HEK293 (cell line): ENCODE results near the gene CADPS.

ENCODE experiments used
- CTCF ChIA-PET: fragments of 350-600 bp; formaldehyde crosslinking; extraction: SDS; loops from one replicate; lab custom pipeline; 2021; ENCODE audit warnings: antibody characterized with exemption; lab: Yijun Ruan, JAX
- POLR2A ChIA-PET: fragments of 300-600 bp; formaldehyde crosslinking; extraction: SDS; loops from one replicate; lab custom pipeline; 2020; ENCODE audit warnings: antibody characterized with exemption, inconsistent platforms; lab: Yijun Ruan, JAX
- H3K27ac ChIP-seq: fragments of 200-500 bp; sonication (Bioruptor generic); 2 replicates; pipeline ENCODE4 v1.5.1; 2014; ENCODE audit warnings: low read depth, low read length, control low read depth, inconsistent platforms; ENCODE audit errors: extremely low read depth
- H3K36me3 ChIP-seq, 2 experiments: fragments of 200-500 bp in 1 of 2; sonication (Bioruptor generic) in 1 of 2; 1 replicate in 1 of 2; 2 replicates in 1 of 2; pipeline ENCODE4 v1.5.1; 2014 to 2017; ENCODE audit warnings: inconsistent platforms in 2 of 2, low read length in 2 of 2; ENCODE audit not compliant: control insufficient read depth in 2 of 2, insufficient read depth in 1 of 2
- H3K4me1 ChIP-seq: fragments of 200-500 bp; sonication (Bioruptor generic); 2 replicates; pipeline ENCODE4 v1.5.1; 2014; ENCODE audit warnings: mild to moderate bottlenecking, low read length, inconsistent platforms; ENCODE audit not compliant: control insufficient read depth, insufficient read depth
- H3K4me3 ChIP-seq: 2 replicates; pipeline ENCODE4 v1.5.1; 2011; ENCODE audit warnings: low read depth, mild to moderate bottlenecking, control low read depth, low read length, moderate library complexity
- H3K9me3 ChIP-seq: fragments of 200-500 bp; sonication (Bioruptor generic); 2 replicates; pipeline ENCODE4 v1.5.1; 2014; ENCODE audit warnings: low read depth, low read length, inconsistent platforms; ENCODE audit not compliant: control insufficient read depth, insufficient read depth
- KLF10 ChIP-seq: fragments of 450-650 bp; IDR thresholded peaks from 2 replicates; pipeline ENCODE4 v1.5.1; 2018; ENCODE audit warnings: missing biosample characterization, mild to moderate bottlenecking, missing genetic modification characterization
- KLF16 ChIP-seq: fragments of 450-650 bp; formaldehyde crosslinking; IDR thresholded peaks from 2 replicates; pipeline ENCODE4 v1.5.1; 2017; ENCODE audit warnings: missing biosample characterization, missing genetic modification characterization
- KLF9 ChIP-seq: fragments of 450-650 bp; formaldehyde crosslinking; IDR thresholded peaks from 2 replicates; pipeline ENCODE4 v1.5.1; 2016; ENCODE audit warnings: missing biosample characterization, missing genetic modification characterization, low read depth
- PRDM1 ChIP-seq: fragments of 450-650 bp; formaldehyde crosslinking; IDR thresholded peaks from 2 replicates; pipeline ENCODE4; 2016; ENCODE audit warnings: missing biosample characterization, missing genetic modification characterization
- SCRT2 ChIP-seq: fragments of 450-650 bp; formaldehyde crosslinking; IDR thresholded peaks from 2 replicates; pipeline ENCODE4 v1.5.1; 2016; ENCODE audit warnings: missing biosample characterization, missing genetic modification characterization
- SP2 ChIP-seq: fragments of 450-650 bp; formaldehyde crosslinking; IDR thresholded peaks from 2 replicates; pipeline ENCODE4 v1.5.1; 2016; ENCODE audit warnings: missing biosample characterization, missing genetic modification characterization
- ZBTB20 ChIP-seq: fragments of 450-650 bp; formaldehyde crosslinking; IDR thresholded peaks from 2 replicates; pipeline ENCODE4 v1.5.1; 2016; ENCODE audit warnings: missing biosample characterization, missing genetic modification characterization
- ZFP3 ChIP-seq: fragments of 450-650 bp; formaldehyde crosslinking; IDR thresholded peaks from 2 replicates; pipeline ENCODE4 v1.5.1; 2016; ENCODE audit warnings: low read depth, missing biosample characterization, missing genetic modification characterization
- ZIC2 ChIP-seq: fragments of 450-650 bp; formaldehyde crosslinking; IDR thresholded peaks from 2 replicates; pipeline ENCODE4 v1.5.1; 2016; ENCODE audit warnings: missing biosample characterization, missing genetic modification characterization
- ZNF140 ChIP-seq: fragments of 450-650 bp; formaldehyde crosslinking; IDR thresholded peaks from 2 replicates; pipeline ENCODE4 v1.5.1; 2016; ENCODE audit warnings: missing biosample characterization, missing genetic modification characterization
- ZNF155 ChIP-seq: fragments of 450-650 bp; formaldehyde crosslinking; IDR thresholded peaks from 2 replicates; pipeline ENCODE4 v1.5.1; 2016; ENCODE audit warnings: missing biosample characterization, missing genetic modification characterization
- ZNF169 ChIP-seq: fragments of 450-650 bp; formaldehyde crosslinking; IDR thresholded peaks from 2 replicates; pipeline ENCODE4 v1.5.1; 2016; ENCODE audit warnings: missing biosample characterization, missing genetic modification characterization
- ZNF223 ChIP-seq: fragments of 450-650 bp; formaldehyde crosslinking; IDR thresholded peaks from 2 replicates; pipeline ENCODE4 v1.5.1; 2016; ENCODE audit warnings: missing biosample characterization, missing genetic modification characterization
- ZNF24 ChIP-seq: fragments of 450-650 bp; formaldehyde crosslinking; IDR thresholded peaks from 2 replicates; pipeline ENCODE4 v1.5.1; 2016; ENCODE audit warnings: missing biosample characterization, missing genetic modification characterization
- ZNF335 ChIP-seq: fragments of 450-650 bp; formaldehyde crosslinking; conservative IDR thresholded peaks from 2 replicates; pipeline ENCODE4 v1.5.1; 2016; ENCODE audit warnings: missing biosample characterization, missing genetic modification characterization
- ZNF391 ChIP-seq: fragments of 450-650 bp; formaldehyde crosslinking; IDR thresholded peaks from 2 replicates; pipeline ENCODE4 v1.5.1; 2016; ENCODE audit warnings: low read depth, missing biosample characterization, missing genetic modification characterization, borderline replicate concordance
- ZNF404 ChIP-seq: fragments of 450-650 bp; formaldehyde crosslinking; IDR thresholded peaks from 2 replicates; pipeline ENCODE4 v1.5.1; 2017; ENCODE audit warnings: missing biosample characterization, missing genetic modification characterization
- ZNF501 ChIP-seq: fragments of 450-650 bp; formaldehyde crosslinking; IDR thresholded peaks from 2 replicates; pipeline ENCODE4 v1.5.1; 2016; ENCODE audit warnings: missing biosample characterization, missing genetic modification characterization
- ZNF571 ChIP-seq: fragments of 450-650 bp; formaldehyde crosslinking; IDR thresholded peaks from 2 replicates; pipeline ENCODE4 v1.5.0; 2017; ENCODE audit warnings: missing biosample characterization, missing genetic modification characterization
- ZNF624 ChIP-seq: fragments of 450-650 bp; formaldehyde crosslinking; IDR thresholded peaks from 2 replicates; pipeline ENCODE4 v1.5.1; 2017; ENCODE audit warnings: missing biosample characterization, missing genetic modification characterization
- ZNF626 ChIP-seq: fragments of 450-650 bp; sonication (Bioruptor Pico); formaldehyde crosslinking; IDR thresholded peaks from 2 replicates; pipeline ENCODE4 v1.5.1; 2018; ENCODE audit warnings: missing biosample characterization, missing genetic modification characterization, inconsistent platforms
- ZNF707 ChIP-seq: fragments of 450-650 bp; formaldehyde crosslinking; IDR thresholded peaks from 2 replicates; pipeline ENCODE4 v1.5.1; 2016; ENCODE audit warnings: missing biosample characterization, missing genetic modification characterization
- ZNF777 ChIP-seq: fragments of 450-650 bp; formaldehyde crosslinking; IDR thresholded peaks from 2 replicates; pipeline ENCODE4 v1.5.1; 2017; ENCODE audit warnings: missing biosample characterization, missing genetic modification characterization, borderline replicate concordance
- ZNF830 ChIP-seq: fragments of 450-650 bp; IDR thresholded peaks from 2 replicates; pipeline ENCODE4 v1.5.0; 2018; ENCODE audit warnings: missing biosample characterization, missing genetic modification characterization, low read depth, mild to moderate bottlenecking, moderate library complexity
- ZNF843 ChIP-seq: fragments of 450-650 bp; formaldehyde crosslinking; IDR thresholded peaks from 2 replicates; pipeline ENCODE4 v1.5.1; 2016; ENCODE audit warnings: missing biosample characterization, missing genetic modification characterization
- TF ChIP-seq, protein P1 (sequence below): fragments of 450-650 bp; formaldehyde crosslinking; IDR thresholded peaks from 2 replicates; pipeline ENCODE4 v1.5.1; 2016; ENCODE audit warnings: missing biosample characterization, missing genetic modification characterization
- TF ChIP-seq, protein P2 (sequence below): fragments of 450-650 bp; formaldehyde crosslinking; IDR thresholded peaks from 2 replicates; pipeline ENCODE4 v1.5.1; 2017; ENCODE audit warnings: missing biosample characterization, missing genetic modification characterization
- TF ChIP-seq, protein P3 (sequence below): fragments of 450-650 bp; IDR thresholded peaks from 2 replicates; pipeline ENCODE4 v1.5.1; 2018; ENCODE audit warnings: missing biosample characterization, missing genetic modification characterization
- TF ChIP-seq, protein P4 (sequence below): fragments of 450-650 bp; formaldehyde crosslinking; IDR thresholded peaks from 2 replicates; pipeline ENCODE4 v1.5.1; 2016; ENCODE audit warnings: missing biosample characterization, missing genetic modification characterization, low read depth

CADPS gene

DNA sequence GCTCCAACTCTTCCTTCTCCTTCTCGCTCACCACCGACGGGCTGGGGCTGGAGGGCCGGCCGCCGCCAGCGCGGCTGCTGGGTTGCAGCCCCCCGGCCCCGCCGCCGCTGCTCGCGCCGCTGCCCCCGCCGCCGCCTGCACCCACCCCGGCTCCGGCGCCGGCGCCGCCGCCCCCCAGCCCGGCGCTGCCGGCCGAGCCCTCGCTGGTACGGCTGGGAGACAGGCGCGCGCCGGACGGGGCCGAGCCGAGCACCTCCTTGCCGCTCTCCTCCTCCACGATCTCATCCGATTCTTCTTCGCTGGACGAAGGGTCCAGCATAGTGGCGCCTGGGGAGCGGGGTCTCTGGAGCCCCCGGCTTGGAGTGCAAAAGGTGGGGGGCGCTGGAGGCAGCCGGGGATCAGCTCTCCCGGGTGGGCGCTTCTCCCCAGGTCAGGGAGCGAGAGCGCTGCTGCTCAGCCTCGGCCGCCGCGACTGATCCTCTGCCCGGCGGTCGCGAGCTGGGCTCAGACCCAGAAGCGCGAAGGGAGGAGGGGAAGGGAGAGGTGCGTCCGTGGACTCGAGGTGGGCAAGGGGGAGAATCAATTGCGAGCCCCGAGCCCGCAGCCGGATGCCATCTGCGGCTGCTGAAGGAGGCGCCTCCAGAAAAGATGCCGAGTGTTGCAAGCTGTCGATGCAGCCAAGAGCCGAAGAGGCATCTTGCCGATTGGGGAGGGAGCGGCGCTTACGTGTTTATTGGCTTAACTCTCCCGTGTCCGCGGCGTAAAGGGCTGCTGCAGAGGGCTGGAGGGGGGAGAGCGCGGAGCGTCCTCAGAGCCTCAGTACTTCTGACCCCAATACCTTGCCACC is at the start of gene CADPS:
Gene CADPS (minus strand): TSS at position 706 of the 847 bp plus-strand sequence. CDS start 387 bp downstream, at position 319.
- ChIA-PET CTCF (no interaction called here), POLR2A (no interaction called here)
- Histone ChIP-seq H3K36me3 (no peaks in the 10 kb centered on the region), H3K4me3 (peak within 1 kb of the TSS; percentile 28), H3K27ac (no peak within 1 kb of the TSS), H3K9me3 (no peaks in the 10 kb centered on the region), H3K4me1 (no peaks in the 10 kb centered on the region)
- TF ChIP-seq ZNF169 (tag by site-specific recombination) (no peak), ZNF404 (tag by site-specific recombination) (no peak), ZNF140 (tag by site-specific recombination) (no peak), ZNF571 (no peak), ZNF707 (no peak), KLF9 (no peak), KLF16 (tag by site-specific recombination) (no peak), ZBTB20 (tag by site-specific recombination) (no peak), ZNF624 (no peak), ZNF843 (no peak), PRDM1 (tag by site-specific recombination) (no peak), SCRT2 (tag by site-specific recombination) (no peak), ZNF830 (no peak)
- TF ChIP-seq, protein P1, sequence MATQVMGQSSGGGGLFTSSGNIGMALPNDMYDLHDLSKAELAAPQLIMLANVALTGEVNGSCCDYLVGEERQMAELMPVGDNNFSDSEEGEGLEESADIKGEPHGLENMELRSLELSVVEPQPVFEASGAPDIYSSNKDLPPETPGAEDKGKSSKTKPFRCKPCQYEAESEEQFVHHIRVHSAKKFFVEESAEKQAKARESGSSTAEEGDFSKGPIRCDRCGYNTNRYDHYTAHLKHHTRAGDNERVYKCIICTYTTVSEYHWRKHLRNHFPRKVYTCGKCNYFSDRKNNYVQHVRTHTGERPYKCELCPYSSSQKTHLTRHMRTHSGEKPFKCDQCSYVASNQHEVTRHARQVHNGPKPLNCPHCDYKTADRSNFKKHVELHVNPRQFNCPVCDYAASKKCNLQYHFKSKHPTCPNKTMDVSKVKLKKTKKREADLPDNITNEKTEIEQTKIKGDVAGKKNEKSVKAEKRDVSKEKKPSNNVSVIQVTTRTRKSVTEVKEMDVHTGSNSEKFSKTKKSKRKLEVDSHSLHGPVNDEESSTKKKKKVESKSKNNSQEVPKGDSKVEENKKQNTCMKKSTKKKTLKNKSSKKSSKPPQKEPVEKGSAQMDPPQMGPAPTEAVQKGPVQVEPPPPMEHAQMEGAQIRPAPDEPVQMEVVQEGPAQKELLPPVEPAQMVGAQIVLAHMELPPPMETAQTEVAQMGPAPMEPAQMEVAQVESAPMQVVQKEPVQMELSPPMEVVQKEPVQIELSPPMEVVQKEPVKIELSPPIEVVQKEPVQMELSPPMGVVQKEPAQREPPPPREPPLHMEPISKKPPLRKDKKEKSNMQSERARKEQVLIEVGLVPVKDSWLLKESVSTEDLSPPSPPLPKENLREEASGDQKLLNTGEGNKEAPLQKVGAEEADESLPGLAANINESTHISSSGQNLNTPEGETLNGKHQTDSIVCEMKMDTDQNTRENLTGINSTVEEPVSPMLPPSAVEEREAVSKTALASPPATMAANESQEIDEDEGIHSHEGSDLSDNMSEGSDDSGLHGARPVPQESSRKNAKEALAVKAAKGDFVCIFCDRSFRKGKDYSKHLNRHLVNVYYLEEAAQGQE (tag by site-specific recombination), result no peak
- TF ChIP-seq, protein P2, sequence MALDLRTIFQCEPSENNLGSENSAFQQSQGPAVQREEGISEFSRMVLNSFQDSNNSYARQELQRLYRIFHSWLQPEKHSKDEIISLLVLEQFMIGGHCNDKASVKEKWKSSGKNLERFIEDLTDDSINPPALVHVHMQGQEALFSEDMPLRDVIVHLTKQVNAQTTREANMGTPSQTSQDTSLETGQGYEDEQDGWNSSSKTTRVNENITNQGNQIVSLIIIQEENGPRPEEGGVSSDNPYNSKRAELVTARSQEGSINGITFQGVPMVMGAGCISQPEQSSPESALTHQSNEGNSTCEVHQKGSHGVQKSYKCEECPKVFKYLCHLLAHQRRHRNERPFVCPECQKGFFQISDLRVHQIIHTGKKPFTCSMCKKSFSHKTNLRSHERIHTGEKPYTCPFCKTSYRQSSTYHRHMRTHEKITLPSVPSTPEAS (tag by site-specific recombination), result no peak

DNA sequence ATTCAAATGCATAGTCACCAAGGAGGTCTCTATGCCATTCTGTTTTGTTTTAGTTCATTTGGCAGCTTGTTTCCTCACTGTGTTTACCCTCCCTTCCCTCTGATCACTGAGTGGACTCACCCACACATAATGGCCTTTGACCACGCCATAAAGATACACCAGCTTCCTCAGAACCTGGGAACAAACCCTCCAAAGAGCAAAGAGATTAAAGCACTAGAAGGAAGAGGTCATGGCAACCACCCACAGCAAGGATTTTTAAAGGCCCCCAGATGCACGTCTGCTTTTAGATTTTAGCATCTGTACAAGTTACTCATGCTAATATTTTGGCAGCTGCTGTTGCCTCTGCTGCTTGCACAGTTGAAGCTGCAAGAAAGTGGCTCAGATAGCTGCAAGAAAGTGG is 47.9 kb upstream of the CADPS start:
- Histone ChIP-seq H3K9me3 (no peaks in the 10 kb centered on the region), H3K36me3 (no peaks in the 10 kb centered on the region), H3K27ac (no peak overlapping the region), H3K4me1 (no peaks in the 10 kb centered on the region), H3K4me3 (no peak overlapping the region)
- ChIA-PET CTCF (no interaction called here), POLR2A (no interaction called here)
- TF ChIP-seq ZIC2 (tag by site-specific recombination) (no peak), ZFP3 (tag by site-specific recombination) (no peak), ZNF391 (no peak), ZNF777 (tag by site-specific recombination) (no peak), ZNF155 (tag by site-specific recombination) (no peak), ZNF223 (tag by site-specific recombination) (no peak), ZNF501 (tag by site-specific recombination) (no peak), KLF10 (tag by site-specific recombination) (no peak), ZNF24 (tag by site-specific recombination) (no peak), SP2 (tag by site-specific recombination) (no peak), ZNF626 (no peak), ZNF335 (tag by site-specific recombination) (no peak)
- TF ChIP-seq, protein P3, sequence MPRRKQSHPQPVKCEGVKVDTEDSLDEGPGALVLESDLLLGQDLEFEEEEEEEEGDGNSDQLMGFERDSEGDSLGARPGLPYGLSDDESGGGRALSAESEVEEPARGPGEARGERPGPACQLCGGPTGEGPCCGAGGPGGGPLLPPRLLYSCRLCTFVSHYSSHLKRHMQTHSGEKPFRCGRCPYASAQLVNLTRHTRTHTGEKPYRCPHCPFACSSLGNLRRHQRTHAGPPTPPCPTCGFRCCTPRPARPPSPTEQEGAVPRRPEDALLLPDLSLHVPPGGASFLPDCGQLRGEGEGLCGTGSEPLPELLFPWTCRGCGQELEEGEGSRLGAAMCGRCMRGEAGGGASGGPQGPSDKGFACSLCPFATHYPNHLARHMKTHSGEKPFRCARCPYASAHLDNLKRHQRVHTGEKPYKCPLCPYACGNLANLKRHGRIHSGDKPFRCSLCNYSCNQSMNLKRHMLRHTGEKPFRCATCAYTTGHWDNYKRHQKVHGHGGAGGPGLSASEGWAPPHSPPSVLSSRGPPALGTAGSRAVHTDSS, result no peak
- TF ChIP-seq, protein P4, sequence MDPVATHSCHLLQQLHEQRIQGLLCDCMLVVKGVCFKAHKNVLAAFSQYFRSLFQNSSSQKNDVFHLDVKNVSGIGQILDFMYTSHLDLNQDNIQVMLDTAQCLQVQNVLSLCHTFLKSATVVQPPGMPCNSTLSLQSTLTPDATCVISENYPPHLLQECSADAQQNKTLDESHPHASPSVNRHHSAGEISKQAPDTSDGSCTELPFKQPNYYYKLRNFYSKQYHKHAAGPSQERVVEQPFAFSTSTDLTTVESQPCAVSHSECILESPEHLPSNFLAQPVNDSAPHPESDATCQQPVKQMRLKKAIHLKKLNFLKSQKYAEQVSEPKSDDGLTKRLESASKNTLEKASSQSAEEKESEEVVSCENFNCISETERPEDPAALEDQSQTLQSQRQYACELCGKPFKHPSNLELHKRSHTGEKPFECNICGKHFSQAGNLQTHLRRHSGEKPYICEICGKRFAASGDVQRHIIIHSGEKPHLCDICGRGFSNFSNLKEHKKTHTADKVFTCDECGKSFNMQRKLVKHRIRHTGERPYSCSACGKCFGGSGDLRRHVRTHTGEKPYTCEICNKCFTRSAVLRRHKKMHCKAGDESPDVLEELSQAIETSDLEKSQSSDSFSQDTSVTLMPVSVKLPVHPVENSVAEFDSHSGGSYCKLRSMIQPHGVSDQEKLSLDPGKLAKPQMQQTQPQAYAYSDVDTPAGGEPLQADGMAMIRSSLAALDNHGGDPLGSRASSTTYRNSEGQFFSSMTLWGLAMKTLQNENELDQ (tag by site-specific recombination), result no peak
